ENCODE data around the gene FSTL4.

Gene FSTL4

DNA sequence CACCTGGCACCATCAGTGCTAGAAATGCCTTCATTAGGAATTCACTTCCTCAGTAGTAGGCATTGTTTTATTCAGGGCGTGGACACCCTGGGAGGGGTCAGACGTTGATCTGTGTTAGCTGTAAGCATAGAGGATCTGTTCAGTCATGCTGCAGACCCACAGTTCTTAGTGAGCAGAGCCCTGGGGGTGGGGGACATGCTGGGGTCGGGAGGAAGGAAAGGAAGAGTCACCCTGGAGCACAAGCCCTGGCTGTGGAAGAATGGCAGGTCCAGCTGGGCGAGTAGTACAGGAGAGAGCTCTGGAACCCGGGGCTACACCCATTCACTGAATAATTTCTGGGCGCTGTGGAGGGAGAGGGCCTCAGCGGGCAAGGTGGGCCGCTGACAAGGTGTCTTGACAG is 172.5 kb downstream of the FSTL4 start:
- DNase-seq (ENCODE audit: low read depth, low spot score) = no peak
- ChIA-PET POLR2A (no interaction called here), CTCF (interaction anchor here (1.3 to 1.4 kb wide), 2 partner anchors 16 to 18 kb away, joined by 3 to 4 read pairs; no protein-coding TSS in a partner anchor)
- H3K4me3 ChIP-seq (ENCODE audit: low read depth, low read length) = no peak overlapping the region
- TF ChIP-seq, protein P1, sequence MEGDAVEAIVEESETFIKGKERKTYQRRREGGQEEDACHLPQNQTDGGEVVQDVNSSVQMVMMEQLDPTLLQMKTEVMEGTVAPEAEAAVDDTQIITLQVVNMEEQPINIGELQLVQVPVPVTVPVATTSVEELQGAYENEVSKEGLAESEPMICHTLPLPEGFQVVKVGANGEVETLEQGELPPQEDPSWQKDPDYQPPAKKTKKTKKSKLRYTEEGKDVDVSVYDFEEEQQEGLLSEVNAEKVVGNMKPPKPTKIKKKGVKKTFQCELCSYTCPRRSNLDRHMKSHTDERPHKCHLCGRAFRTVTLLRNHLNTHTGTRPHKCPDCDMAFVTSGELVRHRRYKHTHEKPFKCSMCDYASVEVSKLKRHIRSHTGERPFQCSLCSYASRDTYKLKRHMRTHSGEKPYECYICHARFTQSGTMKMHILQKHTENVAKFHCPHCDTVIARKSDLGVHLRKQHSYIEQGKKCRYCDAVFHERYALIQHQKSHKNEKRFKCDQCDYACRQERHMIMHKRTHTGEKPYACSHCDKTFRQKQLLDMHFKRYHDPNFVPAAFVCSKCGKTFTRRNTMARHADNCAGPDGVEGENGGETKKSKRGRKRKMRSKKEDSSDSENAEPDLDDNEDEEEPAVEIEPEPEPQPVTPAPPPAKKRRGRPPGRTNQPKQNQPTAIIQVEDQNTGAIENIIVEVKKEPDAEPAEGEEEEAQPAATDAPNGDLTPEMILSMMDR (IDR thresholded peaks at IDR 0.05; ENCODE audit: insufficient read depth, low read length, missing control alignments) = no peak

DNA sequence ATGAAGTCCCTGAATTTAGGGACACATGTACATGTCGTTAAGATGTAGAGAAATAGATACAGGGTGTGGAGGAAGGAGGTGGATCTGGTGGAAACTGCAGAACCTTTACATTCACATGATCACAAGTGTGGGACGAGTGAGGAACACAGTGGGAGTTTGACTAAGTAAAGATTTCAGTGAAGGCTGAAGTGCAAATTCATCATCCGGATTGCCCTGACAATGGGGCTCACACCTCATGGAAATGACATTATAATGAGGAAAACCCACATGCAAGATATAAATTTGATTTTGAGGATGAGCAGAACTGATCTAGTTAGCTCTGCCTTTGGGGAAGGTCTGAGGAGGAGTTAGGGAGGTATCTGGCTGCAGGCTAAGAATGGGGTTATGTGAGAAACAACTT is 173.9 kb downstream of the FSTL4 start:
- no peak overlapping the region for H3K4me3 ChIP-seq (ENCODE audit: low read depth, low read length)
- POLR2A ChIA-PET = no interaction called here
- CTCF ChIA-PET = interaction anchor here (1.3 kb wide), 1 partner anchor 17 kb away, joined by 3 read pairs; no protein-coding TSS in a partner anchor
- TF ChIP-seq, protein P1 (IDR thresholded peaks at IDR 0.05; ENCODE audit: insufficient read depth, low read length, missing control alignments) = no peak
- DNase-seq (ENCODE audit: low read depth, low spot score) = no peak

DNA sequence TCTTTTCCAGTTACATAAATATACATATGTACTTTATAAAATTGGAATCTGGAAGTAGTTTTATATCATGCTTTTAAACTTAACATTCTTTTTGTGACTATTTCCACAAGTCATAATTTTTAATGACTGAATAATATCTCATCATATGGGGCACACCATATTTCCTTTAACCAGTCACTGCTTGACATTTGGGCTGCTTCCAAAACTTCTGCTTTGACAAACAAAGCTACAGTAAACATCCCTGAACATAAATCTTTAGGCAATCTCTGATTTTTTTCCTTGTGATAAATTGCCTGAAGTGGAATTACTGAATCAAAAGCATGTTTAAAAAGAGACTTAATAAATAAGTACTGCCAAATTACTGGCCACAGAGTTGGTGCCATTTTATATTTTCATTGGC is 178.0 kb downstream of the FSTL4 start:
- POLR2A ChIA-PET = no interaction called here
- no peak overlapping the region for H3K4me3 ChIP-seq (ENCODE audit: low read depth, low read length)
- TF ChIP-seq, protein P1 (IDR thresholded peaks at IDR 0.05; ENCODE audit: insufficient read depth, low read length, missing control alignments) = no peak
- CTCF ChIA-PET = interaction anchor here (0.7 to 1.9 kb wide), 2 partner anchors 9 to 11 kb away, joined by 3 to 9 read pairs; no protein-coding TSS in a partner anchor
- DNase-seq (ENCODE audit: low read depth, low spot score) = no peak

DNA sequence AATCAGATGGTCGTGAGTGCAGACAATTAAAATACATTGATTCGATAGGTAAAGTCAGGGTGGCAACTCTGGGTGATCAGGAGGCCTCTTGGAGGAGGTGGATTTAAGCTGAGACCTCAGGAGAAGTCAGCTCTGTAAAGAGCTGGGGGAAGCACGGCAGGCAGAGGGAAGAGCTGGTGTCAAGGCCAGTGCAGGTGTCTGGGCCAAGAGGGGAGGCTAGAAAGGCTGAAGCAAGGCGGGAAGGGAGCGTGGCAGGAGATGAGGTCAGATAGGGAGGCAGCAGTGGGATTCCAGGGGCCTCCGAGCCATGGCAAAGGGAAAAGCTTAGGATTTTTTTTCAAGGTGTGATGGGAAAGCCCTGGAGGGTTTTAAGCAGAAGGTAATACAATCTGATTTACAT is 178.7 kb downstream of the FSTL4 start:
- CTCF ChIA-PET = interaction anchor here (1.7 kb wide), 1 partner anchor 10 kb away, joined by 6 read pairs; no protein-coding TSS in a partner anchor
- POLR2A ChIA-PET = no interaction called here
- no peak overlapping the region for H3K4me3 ChIP-seq (ENCODE audit: low read depth, low read length)
- TF ChIP-seq, protein P1 (IDR thresholded peaks at IDR 0.05; ENCODE audit: insufficient read depth, low read length, missing control alignments) = no peak
- no peak for DNase-seq (ENCODE audit: low read depth, low spot score)

DNA sequence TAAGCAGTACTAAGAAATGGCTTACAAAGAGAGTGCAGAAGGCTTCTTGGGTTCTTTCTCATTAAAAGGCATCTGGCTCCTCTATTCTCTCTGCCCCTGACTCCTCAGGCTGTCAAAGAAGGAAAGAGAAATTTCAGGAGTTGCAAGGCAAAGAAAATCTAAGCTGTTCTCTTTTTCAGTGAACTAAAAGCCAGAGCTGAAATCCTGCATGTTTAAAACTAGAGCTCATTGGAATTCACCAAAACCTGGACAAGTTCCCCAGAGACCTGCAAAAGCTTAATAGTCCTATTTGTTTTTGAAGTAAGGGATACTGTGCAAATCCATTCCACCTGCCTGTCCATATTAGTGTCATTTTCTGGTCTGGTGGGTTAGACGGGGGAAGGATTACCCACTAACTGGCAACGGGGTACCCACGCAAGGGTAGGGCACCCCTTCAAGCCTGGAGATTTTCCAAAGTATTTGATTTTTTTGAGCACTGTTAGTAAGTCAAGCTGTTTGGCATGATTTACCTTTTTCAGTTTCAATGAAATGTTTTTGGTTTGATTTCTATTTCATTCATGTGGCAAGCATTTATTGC is 179.3 kb downstream of the FSTL4 start:
- ChIA-PET CTCF (interaction anchor here (1.7 kb wide), 1 partner anchor 9 kb away, joined by 6 read pairs; no protein-coding TSS in a partner anchor), POLR2A (no interaction called here)
- DNase-seq (ENCODE audit: low read depth, low spot score) = no peak
- TF ChIP-seq, protein P1 (IDR thresholded peaks at IDR 0.05; ENCODE audit: insufficient read depth, low read length, missing control alignments) = no peak
- H3K4me3 ChIP-seq (ENCODE audit: low read depth, low read length) = no peak overlapping the region

DNA sequence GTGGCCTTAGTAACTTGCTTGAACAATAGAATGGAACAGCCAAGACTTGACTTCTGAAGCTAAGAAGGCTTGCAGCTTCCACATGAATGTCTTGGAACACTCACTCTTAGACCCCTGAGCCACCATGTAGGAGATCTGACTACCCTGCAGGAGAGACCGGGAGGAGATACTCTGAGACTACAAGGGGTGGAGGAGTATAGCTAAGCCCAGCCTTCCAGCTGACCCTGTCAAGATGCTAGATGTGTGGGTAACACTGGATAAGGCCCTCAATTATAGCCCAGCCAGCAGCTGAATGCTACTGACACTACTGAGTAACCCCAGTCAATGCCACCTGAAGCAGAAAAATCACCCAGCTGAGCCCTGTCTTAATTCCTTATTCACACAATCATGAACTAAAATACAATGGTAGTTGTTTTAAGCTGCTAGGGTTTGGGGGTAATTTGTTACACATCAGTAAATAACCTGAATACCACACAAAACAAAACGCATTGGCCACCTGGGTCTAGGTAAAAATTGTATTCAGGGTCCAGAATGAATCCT is 180.9 kb downstream of the FSTL4 start:
- TF ChIP-seq, protein P1 (IDR thresholded peaks at IDR 0.05; ENCODE audit: insufficient read depth, low read length, missing control alignments) = no peak
- ChIA-PET POLR2A (no interaction called here), CTCF (no interaction called here)
- no peak overlapping the region for H3K4me3 ChIP-seq (ENCODE audit: low read depth, low read length)
- no peak for DNase-seq (ENCODE audit: low read depth, low spot score)
